Endothelial cell (in vitro differentiated cells): ENCODE data around the gene PHF3. TPM values are rescaled to one million over a fixed set of nuclear protein-coding genes. Genes with fewer than 3 reads are reported as not detected.

ENCODE experiments used
- DNase-seq: peaks from one replicate; pipeline ENCODE4 v3.0.0; 2021; ENCODE audit warnings: low spot score
- H3K27ac Mint-ChIP-seq: one replicate; pipeline ENCODE4 v1.8.0; 2021; ENCODE audit warnings: mixed read lengths, inconsistent platforms; ENCODE audit not compliant: unreplicated experiment
- H3K27me3 Mint-ChIP-seq: one replicate; pipeline ENCODE4 v1.8.0; 2021; ENCODE audit warnings: mild to moderate bottlenecking, moderate library complexity, mixed read lengths, inconsistent platforms; ENCODE audit not compliant: unreplicated experiment
- H3K36me3 Mint-ChIP-seq: one replicate; pipeline ENCODE4 v1.8.0; 2021; ENCODE audit warnings: mild to moderate bottlenecking, low read depth, mixed read lengths, inconsistent platforms; ENCODE audit not compliant: unreplicated experiment
- H3K4me1 Mint-ChIP-seq: one replicate; pipeline ENCODE4 v1.8.0; 2021; ENCODE audit warnings: mild to moderate bottlenecking, mixed read lengths, inconsistent platforms; ENCODE audit not compliant: unreplicated experiment
- H3K4me3 Mint-ChIP-seq: one replicate; pipeline ENCODE4 v1.8.0; 2021; ENCODE audit warnings: mild to moderate bottlenecking, mixed read lengths, inconsistent platforms; ENCODE audit not compliant: unreplicated experiment
- H3K9me3 Mint-ChIP-seq: one replicate; pipeline ENCODE4 v1.8.0; 2021; ENCODE audit warnings: mixed read lengths, inconsistent platforms; ENCODE audit not compliant: unreplicated experiment
- CTCF ChIP-seq: fragments of 200-600 bp; sonication (generic); IDR thresholded peaks from one replicate; pipeline ENCODE4 v1.5.0; 2021; ENCODE audit warnings: antibody characterized with exemption; ENCODE audit not compliant: unreplicated experiment
- total RNA-seq: library from RNA; stranded (reverse); fragmentation: NEBNext Ultra II Directional; extraction: Animal tissue kit (Norgen Biotek cat#: 25700); gene quantifications from one replicate; pipeline ENCODE4 v1.2.1, GENCODE V29; 2021; ENCODE audit not compliant: unreplicated experiment

PHF3 gene
- total RNA-seq, 1 donor from 2014 or later, result 47.9 TPM

- TF ChIP-seq CTCF, result no peak
- Mint-ChIP-seq H3K4me3 (peak overlapping the region; percentile 88), H3K9me3 (no peaks in the 10 kb centered on the region), H3K27ac (no peak overlapping the region), H3K4me1 (no peaks in the 10 kb centered on the region), H3K36me3 (no peaks in the 10 kb centered on the region), H3K27me3 (peaks cover 2% of the 10 kb centered on the region)
- no peak for DNase-seq
Observed at GRCh38 chr6:63597141-63598048, 38.2 kb upstream of the PHF3 start.

- H3K4me1 Mint-ChIP-seq, result no peaks in the 10 kb centered on the region
- DNase-seq, result peak; percentile 65
- peaks cover 2% of the 10 kb centered on the region for H3K27me3 Mint-ChIP-seq
- no peaks in the 10 kb centered on the region for H3K36me3 Mint-ChIP-seq
- H3K27ac Mint-ChIP-seq, result no peak overlapping the region
- TF ChIP-seq CTCF, result peak; percentile 67
- H3K4me3 Mint-ChIP-seq, result peak overlapping the region; percentile 88
- no peaks in the 10 kb centered on the region for H3K9me3 Mint-ChIP-seq
Observed at GRCh38 chr6:63598049-63599036, 37.3 kb upstream of the PHF3 start.

GRCh38 chr6:63599243-63599642, 36.4 kb upstream of the PHF3 start:
- TF ChIP-seq CTCF, result no peak
- Mint-ChIP-seq H3K36me3 (no peaks in the 10 kb centered on the region), H3K27ac (no peak overlapping the region), H3K9me3 (no peaks in the 10 kb centered on the region), H3K4me1 (no peaks in the 10 kb centered on the region), H3K27me3 (peaks cover 2% of the 10 kb centered on the region), H3K4me3 (no peak overlapping the region)
- no peak for DNase-seq

GRCh38 chr6:63600136-63600535, 35.5 kb upstream of the PHF3 start:
- no peak for TF ChIP-seq CTCF
- no peak for DNase-seq
- peaks cover 2% of the 10 kb centered on the region for H3K27me3 Mint-ChIP-seq
- no peaks in the 10 kb centered on the region for H3K9me3 Mint-ChIP-seq
- H3K36me3 Mint-ChIP-seq, result no peaks in the 10 kb centered on the region
- no peak overlapping the region for H3K27ac Mint-ChIP-seq
- H3K4me3 Mint-ChIP-seq, result no peak overlapping the region
- no peaks in the 10 kb centered on the region for H3K4me1 Mint-ChIP-seq
